Activated CD8-positive, alpha-beta memory T cell treated with anti-CD3 and anti-CD28 coated beads, Interleukin-2, amount 50 U/mL, for 1 hour (primary cell): ENCODE results near the gene BCLAF1.
"Not testable (repeated sequence)": the region's sequence is repeated elsewhere in the genome, so short reads cannot be mapped to it uniquely, and the experiment has no call there.

Experiments used
- DNase-seq: peaks from one replicate; pipeline ENCODE4 v3.0.0-alpha.2; 2020; ENCODE audit errors: extremely low read depth

Gene BCLAF1

DNA sequence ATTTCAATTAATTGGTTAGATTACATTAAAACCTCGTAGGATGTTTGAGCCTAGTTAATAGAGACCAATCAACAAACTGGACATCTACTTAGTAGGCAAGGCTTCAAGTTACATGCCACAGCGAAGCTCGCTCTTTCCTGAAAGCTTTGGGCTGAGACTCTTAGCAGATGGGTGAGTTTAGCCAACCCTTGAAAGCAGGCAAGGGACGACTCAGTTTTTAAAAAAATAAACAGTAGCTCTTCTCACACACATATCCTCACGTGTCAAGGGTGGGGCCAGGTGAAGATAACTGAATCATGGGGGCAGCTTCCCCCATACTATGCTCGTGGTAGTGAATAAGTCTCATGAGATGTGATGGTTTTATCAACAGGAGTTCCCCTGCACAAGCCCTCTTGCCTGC lies 40.3 kb downstream of the BCLAF1 start:
- DNase-seq = no peak

DNA sequence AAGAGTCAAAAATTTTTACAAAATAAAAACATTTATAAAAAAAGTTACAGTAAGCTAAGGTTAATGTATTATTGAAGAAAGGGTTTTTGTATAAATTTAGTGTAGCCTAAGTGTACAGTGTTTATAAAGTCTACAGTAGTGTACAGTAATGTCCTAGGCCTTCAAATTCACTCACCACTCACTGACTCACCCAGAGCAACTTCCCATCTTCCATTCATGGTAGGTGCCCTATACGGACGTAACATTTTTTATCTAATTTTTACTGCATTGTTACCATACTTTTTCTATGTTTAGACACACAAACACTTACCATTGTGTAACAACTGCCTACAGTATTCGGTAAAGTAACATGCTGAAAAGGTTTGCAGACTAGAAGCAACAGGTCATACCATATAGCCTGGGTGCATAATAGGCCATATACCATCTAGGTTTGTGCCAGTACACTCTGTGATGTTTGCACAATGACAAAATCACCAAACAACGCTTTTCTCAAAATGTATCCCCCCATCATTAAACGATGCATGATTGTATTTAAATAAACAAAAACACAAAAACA lies 45.5 kb downstream of the BCLAF1 start:
- no peak for DNase-seq

GRCh38 chr6:136236466-136237293 lies 53.0 kb downstream of the BCLAF1 start:
- DNase-seq = no peak

- no peak for DNase-seq
Observed at GRCh38 chr6:136235233-136235564, 54.4 kb downstream of the BCLAF1 start.

GRCh38 chr6:136232701-136233100 lies 56.9 kb downstream of the BCLAF1 start:
- no peak for DNase-seq

DNA sequence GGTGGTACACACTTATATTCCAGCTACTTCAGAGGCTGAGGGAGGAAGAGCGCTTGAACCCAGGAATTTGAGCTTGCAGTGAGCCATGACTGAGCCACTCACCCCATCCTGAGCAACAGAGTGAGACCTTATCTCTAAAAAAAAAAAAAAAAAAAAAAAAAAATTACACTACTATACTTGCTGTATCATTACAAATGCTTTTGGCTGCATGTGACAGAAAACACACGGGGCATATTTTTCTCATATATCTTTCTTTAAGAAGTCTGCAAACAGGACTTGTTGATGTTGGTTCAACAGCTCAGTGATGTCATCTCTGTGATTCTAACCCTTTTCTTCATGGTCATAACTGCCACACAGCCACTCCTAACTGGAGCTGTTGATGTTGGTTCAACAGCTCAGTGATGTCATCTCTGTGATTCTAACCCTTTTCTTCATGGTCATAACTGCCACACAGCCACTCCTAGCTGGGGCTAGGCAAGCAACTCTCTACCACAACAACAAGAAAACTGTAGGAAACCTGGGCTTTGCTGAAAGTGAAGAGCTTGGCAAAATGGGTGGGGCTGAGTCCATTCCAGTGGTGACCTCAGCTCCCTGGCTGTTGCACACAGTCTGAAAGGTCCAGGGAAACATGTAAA lies 59.3 kb downstream of the BCLAF1 start:
- DNase-seq = no peak

DNA sequence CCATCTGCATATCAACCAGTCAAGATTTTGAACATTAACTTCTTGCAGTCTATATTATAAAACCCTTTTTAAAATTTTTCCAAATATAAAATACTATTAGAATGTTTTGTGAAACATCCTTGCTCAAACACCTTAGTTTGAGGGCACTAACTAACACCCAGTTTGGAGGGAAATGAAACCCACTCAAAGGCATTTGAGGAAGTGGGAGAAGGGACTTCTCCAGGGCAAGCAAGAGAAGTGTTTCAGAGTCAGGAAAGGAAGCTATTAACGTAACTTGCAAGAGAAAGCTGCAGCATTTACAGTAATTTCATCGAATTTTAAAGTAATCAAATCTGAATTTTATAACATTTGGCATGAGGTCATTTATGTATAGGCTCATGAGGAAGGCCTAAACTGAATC lies 60.8 kb downstream of the BCLAF1 start:
- no peak for DNase-seq

DNA sequence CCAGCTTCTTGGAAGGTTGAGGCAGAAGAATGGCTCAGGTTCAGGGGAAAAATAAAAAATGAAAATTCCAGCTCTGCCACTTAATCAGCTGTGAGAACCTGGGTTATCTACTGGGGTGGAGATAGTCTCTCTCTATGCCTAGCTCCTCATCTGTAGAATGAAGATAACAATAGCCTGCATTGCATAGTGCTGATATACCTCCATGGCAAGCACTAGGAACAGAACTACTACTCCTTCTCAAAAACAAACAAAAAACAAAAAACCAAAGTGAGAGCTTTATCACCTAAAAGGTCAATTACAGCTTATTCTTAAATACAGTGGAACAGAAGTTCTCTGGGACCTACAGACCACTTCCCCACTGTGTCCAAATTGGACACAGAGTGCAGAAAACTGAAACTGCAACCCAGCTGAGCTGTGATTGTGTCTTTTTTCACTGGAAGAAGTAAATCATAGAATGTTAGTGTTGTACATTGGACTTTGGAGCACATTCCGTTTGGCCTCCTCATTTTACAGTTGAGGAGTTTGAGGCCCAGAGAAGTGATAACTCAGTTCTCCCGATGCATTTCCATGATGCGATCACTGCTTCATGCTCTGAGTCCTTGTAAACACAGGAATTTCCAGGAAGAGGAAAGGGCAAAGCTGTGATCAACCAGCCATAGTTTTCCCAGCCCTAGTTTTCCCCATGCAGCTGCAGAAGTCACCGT lies 62.8 kb downstream of the BCLAF1 start:
- no peak for DNase-seq

DNA sequence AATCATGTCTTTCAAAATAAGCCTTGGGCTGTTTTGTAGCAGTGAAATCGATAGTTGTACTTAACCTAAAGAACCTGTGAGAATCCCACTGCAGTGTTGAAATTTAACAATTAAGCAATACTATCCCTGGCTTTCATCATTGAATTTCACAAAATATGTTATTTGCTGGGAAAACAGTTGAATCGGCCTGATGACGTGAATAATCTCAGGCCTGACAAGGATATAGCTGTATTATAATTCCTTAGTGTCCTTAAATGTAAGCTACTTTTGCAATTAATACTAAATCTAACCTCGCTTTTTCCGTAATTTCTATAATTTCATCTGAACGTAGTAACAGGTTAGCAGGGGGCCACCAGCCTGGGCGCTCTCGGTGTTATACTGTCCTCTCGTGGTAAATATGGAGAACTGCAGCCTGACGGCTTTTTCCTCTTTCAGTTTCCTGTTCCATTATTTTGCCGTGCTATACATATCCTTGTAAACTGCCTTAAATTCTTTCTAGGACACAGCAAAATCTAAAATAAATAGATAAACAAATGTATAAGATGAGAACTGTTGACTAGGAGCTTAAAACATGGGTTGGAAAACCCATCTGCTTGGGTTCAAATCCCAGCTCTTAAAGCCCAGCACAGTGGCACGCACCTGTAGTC lies 63.5 kb downstream of the BCLAF1 start:
- no peak for DNase-seq

GRCh38 chr6:136225496-136225895 lies 64.2 kb downstream of the BCLAF1 start:
- no peak for DNase-seq

DNA sequence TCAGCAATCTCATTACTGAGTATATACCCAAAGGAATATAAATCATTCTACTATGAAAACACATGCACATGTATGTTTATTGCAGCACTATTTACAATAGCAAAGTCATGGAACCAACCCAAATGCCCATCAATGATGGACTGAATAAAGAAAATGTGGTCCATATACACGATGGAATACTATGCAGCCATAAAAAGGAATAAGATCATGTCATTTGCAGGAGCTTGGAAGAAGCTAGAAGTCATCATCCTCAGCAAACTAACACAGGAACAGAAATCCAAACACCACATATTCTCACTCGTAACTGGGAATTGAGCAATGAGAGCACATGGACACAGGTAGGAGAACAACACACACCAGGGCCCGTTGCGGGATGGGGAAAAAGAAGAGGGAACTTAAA lies 64.7 kb downstream of the BCLAF1 start:
- DNase-seq = not testable (repeated sequence)

- DNase-seq = no peak
Observed at GRCh38 chr6:136216503-136217401, 72.9 kb downstream of the BCLAF1 start.

GRCh38 chr6:136213853-136214252 lies 75.8 kb downstream of the BCLAF1 start:
- no peak for DNase-seq

DNA sequence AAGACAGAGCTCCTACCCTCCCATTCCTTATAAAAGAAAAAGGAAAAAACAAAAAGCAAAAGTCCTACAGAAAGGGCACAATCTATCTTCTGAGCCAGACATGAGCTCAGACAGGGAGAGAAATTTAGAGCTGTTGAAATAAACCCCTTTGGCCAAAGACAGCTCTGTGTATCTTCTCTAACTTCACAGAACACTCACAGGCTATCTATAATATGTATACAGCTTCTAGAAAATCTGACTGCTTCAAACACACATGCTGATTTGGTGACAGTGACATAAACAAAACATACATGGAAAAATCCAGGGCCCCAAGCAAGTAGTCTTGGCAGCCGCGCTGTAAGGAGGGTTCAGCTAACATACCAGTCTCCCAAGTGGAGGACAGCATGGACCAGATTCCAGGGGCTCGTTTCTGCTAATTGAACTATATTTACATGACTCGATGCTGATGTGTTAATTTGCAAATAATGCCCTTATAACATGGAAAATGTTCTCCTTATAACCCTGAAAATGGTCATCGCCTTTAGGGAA lies 76.6 kb downstream of the BCLAF1 start:
- DNase-seq = no peak

- no peak for DNase-seq
Observed at GRCh38 chr6:136212608-136213007, 77.0 kb downstream of the BCLAF1 start.

DNA sequence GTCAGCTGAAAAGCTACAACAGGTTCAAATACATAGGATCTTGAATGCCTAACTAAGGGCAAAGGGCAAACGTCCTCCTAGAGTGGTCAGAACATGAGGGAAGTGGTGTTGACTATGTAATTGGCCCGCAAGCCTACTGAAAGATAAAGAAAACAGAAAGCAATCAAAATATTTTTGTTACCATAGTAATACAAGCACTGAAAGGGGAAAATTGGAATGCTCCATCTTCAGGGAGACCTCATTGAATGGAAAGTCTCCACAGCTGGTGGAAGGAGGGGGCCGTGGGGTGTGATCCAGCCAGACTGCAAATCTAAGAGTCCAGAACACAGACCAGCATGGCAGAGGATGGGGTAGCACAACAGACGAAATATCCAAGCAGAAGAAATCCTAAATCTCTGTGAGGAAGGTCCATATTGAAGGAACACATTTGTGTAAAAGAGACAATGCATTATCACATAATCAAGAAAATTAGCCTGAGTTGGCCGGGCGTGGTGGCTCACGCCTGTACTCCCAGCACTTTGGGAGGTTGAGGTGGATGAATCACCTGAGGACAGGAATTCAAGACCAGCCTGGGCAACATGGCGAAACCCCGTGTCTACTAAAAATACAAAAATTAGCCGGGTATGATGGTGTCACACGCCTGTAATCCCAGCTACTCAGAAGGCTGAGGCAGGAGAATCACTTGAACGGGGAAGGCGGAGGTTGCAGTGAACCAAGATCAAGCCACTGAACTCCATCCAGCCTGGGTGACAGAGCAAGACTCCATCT lies 79.1 kb downstream of the BCLAF1 start:
- DNase-seq = no peak

DNA sequence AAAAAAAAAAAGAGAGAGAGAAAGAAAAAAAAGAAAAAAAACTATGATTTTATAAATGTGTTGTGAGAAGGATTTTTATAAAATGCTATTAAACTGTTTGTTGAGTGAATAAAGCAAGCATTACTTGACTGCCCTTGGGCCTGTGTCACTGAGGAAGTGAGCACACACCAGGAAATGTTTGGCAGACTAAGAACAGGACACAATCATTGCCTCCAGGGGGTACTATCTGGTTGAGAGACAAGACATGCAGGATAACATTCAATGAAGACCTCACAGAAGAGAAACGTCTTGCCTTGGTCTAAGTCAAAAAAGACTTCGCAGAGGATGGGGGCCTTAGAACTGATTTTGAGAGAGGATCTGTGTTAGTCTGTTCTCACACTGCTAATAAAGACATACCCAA lies 80.2 kb downstream of the BCLAF1 start:
- no peak for DNase-seq

- no peak for DNase-seq
Observed at GRCh38 chr6:136208783-136209182, 80.9 kb downstream of the BCLAF1 start.
